GM21515 (cell line): ENCODE results near the gene DST.
A peak's percentile ranks its signal among the peaks of the same experiment; 100 is the strongest.

Source experiments
- ATAC-seq: cut with Tn5 transposase; IDR thresholded peaks from one replicate; pipeline ENCODE4 v1.9.1; 2021; ENCODE audit not compliant: unreplicated experiment

The DST gene

GRCh38 chr6:56624728-56625069, 18.0 kb downstream of the DST start:
- no peak for ATAC-seq

DNA sequence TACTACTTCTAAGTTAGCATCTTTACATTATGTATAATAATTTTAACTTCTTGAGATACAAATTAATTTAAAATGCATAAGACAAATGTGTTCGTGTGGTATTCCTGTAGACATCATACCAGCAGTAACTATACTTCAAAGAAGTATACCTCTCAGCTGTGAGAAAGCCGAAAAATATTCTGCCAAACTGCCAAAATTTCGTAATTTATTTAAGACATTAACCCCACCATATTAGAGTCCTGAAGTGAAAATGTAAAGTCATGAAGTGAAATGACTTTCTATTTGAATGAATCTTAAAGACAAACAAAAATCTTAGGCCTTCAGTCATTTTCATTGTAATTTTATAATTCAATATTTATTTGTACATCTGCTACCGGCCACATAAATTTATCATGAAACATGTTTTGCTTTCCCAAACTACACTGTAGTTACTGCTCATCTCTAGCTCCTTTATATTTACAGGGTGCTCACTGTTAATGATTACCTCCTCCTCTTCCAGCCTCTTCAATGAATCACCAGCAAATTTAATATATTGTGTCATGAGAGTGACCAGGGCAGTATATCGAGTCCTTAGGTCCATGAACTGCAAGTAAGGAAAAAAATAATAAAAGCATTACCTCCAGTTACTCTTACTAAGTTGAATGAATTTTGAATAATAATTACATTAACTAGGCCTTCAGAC, 18.5 kb downstream of the DST start:
- no peak for ATAC-seq

DNA sequence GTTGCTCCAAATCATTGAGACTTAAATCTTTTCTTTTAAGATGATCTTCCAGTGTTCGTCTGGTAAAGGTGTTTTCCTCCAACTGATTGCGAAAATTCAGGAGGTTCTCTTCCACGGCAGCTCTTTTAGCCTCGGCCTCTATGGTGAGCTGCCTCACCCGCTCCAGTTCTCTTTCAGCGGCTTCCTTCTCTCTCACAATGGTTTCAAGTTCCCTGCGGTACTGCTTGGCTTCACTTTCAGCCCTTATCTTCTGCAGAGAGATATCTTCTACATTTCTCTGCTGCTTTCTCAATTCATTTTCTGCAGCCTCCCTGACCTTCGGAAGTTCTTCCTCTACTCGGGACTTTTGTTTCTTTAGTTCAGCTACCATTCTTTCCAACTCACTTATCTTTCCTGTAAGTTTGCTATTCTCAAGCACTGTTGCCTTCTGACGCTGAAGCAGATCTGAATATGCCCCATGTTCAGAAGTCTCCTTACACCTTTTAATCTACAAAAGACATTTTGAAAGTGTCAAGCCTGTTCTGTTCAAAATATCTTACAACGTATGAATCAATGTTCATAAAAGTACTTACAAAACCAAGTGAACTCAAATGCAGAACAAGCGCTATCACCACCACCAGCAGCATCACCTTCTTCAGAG, 22.3 kb downstream of the DST start:
- ATAC-seq: no peak

DNA sequence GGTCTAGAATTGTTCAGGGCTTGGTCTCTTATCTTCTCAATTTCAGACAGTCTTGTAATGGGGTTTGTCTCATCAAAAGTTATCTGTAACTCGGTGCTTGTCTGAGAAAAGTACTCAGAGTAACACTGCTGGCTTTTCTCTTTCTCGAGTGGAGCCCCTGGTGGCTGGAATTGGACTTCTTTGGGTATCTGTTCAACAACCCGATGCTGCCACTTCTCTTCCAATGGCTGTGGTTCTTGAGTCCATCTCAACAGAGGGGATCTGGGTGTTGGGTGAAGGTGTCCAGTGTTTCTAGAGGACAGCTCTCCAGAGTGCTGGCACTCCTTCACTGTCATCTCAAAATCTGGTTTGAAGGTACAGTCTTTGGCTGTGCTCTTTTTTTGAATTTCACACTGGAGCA, 24.6 kb downstream of the DST start:
- ATAC-seq: no peak

DNA sequence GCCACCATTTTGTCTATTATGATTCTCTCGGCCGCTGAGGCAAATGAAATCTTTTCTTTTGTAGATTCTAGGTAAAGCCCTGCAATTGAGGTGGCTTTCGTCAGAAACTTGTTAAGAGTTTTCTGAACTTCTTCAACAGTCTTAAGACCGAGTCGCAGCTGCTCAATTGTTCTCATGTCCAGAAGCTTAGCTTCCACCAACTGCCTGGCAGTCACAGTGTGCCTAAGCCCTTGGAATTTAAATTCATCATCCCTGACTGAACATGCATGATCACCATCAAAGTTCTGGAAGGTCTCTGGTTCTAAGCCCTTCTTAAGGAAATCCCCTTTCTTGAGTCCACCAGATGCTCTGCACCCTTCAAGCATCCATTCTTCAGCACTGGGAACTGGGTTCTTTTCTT, 25.7 kb downstream of the DST start:
- no peak for ATAC-seq

GRCh38 chr6:56613247-56613851, 29.3 kb downstream of the DST start:
- no peak for ATAC-seq

- ATAC-seq: no peak
Observed at GRCh38 chr6:56608332-56608731, 34.4 kb downstream of the DST start.

- ATAC-seq: no peak
Observed at GRCh38 chr6:56607111-56607752, 35.5 kb downstream of the DST start.

- no peak for ATAC-seq
Observed at GRCh38 chr6:56605435-56605834, 37.3 kb downstream of the DST start.

GRCh38 chr6:56604186-56604585, 38.5 kb downstream of the DST start:
- ATAC-seq: no peak

GRCh38 chr6:56601390-56601789, 41.3 kb downstream of the DST start:
- no peak for ATAC-seq

- ATAC-seq: peak; percentile 36
Observed at GRCh38 chr6:56595490-56596122, 47.1 kb downstream of the DST start.

GRCh38 chr6:56594699-56595098, 48.0 kb downstream of the DST start:
- ATAC-seq: no peak

DNA sequence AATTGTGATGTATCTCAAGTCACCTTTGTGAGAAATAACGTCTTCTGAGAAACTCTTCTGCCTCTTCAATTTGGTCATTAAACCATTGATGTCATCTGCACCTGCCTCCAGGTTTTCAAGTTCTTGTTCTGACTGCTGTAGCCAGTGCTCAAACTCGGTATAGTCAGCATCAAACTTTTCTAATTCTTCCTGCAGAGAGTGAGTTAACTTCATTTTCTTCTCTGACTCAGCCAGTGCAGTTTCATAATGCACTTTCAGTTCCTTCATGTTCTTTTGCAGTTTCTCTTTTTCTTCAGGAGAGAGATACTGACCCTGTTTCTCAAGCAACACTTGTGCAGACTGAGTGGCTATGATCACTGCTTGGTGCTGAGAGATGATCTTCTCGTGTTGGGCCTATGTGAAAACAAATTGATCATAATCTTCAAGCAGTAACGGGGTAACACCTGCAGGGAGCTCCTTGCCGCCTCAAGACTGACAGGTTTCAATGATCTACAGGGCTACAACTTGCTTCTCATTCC, 48.8 kb downstream of the DST start:
- ATAC-seq: peak; percentile 92

- no peak for ATAC-seq
Observed at GRCh38 chr6:56582236-56582635, 60.5 kb downstream of the DST start.

DNA sequence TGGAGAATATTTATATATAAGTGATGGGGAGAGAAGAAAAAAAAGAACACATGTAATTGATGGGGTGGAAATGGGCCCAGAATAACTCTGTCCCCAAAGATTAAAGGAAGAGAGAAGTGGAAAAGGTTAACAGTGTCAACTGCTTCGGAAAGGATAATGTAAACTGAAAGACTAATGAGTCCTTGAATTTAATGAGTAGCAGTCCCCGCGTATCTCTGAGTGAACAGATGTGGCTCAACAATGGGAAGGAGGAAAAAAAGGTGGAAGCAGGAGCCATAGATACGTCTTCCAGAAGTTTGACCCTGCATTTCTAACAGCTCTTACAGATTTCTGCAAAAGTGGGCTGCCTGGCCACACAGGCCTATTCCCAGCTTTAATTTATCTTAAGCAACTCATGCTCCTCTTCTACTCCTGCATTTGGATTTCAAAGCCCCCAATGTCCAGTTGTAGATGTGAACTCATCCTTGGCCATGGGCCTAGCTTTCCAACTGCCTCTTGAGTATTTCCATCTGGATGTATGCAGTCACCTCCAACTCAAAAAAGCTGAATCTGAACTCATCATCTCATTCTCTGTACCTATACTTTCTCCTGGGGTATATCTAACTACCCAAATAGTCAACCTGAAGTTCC, 61.3 kb downstream of the DST start:
- ATAC-seq: no peak

DNA sequence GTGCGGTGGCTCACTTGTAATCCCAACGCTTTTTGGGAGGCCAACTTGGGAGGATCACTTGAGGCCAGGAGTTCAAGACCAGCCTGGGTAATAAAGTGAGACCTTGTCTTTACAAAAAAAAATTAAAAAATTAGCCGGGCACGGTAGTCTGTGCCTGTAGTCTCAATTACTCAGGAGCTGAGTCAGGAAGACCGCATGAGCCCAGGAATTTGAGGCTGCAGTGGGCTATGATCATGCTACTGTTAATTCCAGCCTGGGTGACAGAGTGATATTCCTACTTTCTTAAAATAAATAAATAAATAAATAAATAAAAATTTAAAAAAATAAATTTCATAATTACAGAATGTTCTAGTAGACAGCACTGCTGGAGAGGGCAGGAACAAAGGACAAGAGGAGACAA, 62.4 kb downstream of the DST start:
- ATAC-seq: no peak

GRCh38 chr6:56579155-56579851, 63.4 kb downstream of the DST start:
- ATAC-seq: no peak

GRCh38 chr6:56575736-56576135, 67.0 kb downstream of the DST start:
- ATAC-seq: no peak

DNA sequence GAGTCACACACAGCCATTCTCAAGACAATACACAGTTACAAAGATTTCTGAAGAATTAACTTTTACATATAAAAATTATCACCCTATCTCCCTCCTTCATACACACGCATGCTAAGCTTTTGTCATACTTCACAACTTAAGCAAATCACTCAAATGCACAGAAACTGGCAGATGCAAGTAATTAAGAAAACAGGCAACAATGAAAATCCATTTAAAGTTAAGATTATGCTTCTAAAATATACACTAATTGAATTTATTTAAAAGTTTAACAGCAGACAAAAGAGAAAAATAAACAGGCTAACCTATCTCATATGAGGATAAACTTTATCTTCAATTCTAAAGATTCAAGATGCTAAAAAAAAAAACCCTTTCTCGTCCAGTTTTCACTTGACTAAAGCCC, 68.4 kb downstream of the DST start:
- no peak for ATAC-seq
